ENCODE measurements around the gene FOXD4L1.
"Not testable (repeated sequence)": the region's sequence is repeated elsewhere in the genome, so short reads cannot be mapped to it uniquely, and the experiment has no call there.

- TF ChIP-seq CTCF (IDR thresholded peaks at IDR 0.05 in 2 of 3, conservative IDR thresholded peaks at IDR 0.05 in 1 of 3; ENCODE audit: insufficient read depth in 2 of 3, low read depth in 1 of 3, low read length in 3 of 3); CBX2 (IDR thresholded peaks at IDR 0.05; ENCODE audit: insufficient read depth, low read length, poor library complexity, severe bottlenecking); GTF2F1 (IDR thresholded peaks at IDR 0.05; ENCODE audit: low read depth, low read length): not testable (repeated sequence)
Measured at GRCh38 chr2:113520837-113521236, 22.4 kb downstream of the FOXD4L1 start.

Data from K562 (cell line).